ENCODE results near the gene SLC35D3. TPM values are rescaled to one million over a fixed set of nuclear protein-coding genes. Genes with fewer than 3 reads are reported as not detected.
A peak's percentile ranks its signal among the peaks of the same experiment; 100 is the strongest.

SLC35D3 gene
- total RNA-seq, 1 donor from 2014 or later = 0.58 TPM

- peak overlapping the region; percentile 42 for H2AFZ ChIP-seq (replicated peaks)
- H3K27me3 ChIP-seq = no peaks in the 10 kb centered on the region
- peaks cover 4% of the 10 kb centered on the region for H3K27me3 Mint-ChIP-seq (ENCODE audit: insufficient read depth, low read depth)
- peaks cover 10% of the 10 kb centered on the region for H3K4me1 ChIP-seq
- no peaks in the 10 kb centered on the region for H3K9me3 ChIP-seq (ENCODE audit: low read depth)
- no peaks in the 10 kb centered on the region for H4K20me1 ChIP-seq (ENCODE audit: low read depth)
- H3K4me3 Mint-ChIP-seq = no peak overlapping the region
- no peak overlapping the region for H3K27ac Mint-ChIP-seq
- no peaks in the 10 kb centered on the region for H3K36me3 Mint-ChIP-seq
- TF ChIP-seq, protein P1, sequence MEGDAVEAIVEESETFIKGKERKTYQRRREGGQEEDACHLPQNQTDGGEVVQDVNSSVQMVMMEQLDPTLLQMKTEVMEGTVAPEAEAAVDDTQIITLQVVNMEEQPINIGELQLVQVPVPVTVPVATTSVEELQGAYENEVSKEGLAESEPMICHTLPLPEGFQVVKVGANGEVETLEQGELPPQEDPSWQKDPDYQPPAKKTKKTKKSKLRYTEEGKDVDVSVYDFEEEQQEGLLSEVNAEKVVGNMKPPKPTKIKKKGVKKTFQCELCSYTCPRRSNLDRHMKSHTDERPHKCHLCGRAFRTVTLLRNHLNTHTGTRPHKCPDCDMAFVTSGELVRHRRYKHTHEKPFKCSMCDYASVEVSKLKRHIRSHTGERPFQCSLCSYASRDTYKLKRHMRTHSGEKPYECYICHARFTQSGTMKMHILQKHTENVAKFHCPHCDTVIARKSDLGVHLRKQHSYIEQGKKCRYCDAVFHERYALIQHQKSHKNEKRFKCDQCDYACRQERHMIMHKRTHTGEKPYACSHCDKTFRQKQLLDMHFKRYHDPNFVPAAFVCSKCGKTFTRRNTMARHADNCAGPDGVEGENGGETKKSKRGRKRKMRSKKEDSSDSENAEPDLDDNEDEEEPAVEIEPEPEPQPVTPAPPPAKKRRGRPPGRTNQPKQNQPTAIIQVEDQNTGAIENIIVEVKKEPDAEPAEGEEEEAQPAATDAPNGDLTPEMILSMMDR (IDR thresholded peaks at IDR 0.05) = no peak
- H3K4me3 ChIP-seq = no peak overlapping the region
- no peaks in the 10 kb centered on the region for H3K9me3 Mint-ChIP-seq
- H3K27ac ChIP-seq = no peak overlapping the region
- H3K4me2 ChIP-seq = no peak overlapping the region
- no peak for DNase-seq (ENCODE audit: low spot score)
- no peak overlapping the region for H3K9ac ChIP-seq
- H3K36me3 ChIP-seq = no peaks in the 10 kb centered on the region
- H3K4me1 Mint-ChIP-seq = peaks cover 27% of the 10 kb centered on the region
- H3F3A ChIP-seq (ENCODE audit: low read depth) = peaks cover 10% of the 10 kb centered on the region
- no peaks in the 10 kb centered on the region for H3K79me2 ChIP-seq (ENCODE audit: low read depth)
These were observed 33.0 kb downstream of the SLC35D3 start for GRCh38 chr6:136955123-136955522.

- DNase-seq (ENCODE audit: low spot score) = peak; percentile 64
- peak overlapping the region; percentile 23 for H2AFZ ChIP-seq (replicated peaks)
- peak overlapping the region; percentile 8 for H3K4me2 ChIP-seq
These were observed 34.8 kb downstream of the SLC35D3 start for GRCh38 chr6:136956590-136957544.

GRCh38 chr6:136958168-136958567 lies 36.1 kb downstream of the SLC35D3 start:
- Mint-ChIP-seq H3K27me3 (ENCODE audit: insufficient read depth, low read depth) (peaks cover 4% of the 10 kb centered on the region), H3K27ac (no peak overlapping the region), H3K4me1 (peaks cover 30% of the 10 kb centered on the region), H3K36me3 (no peaks in the 10 kb centered on the region), H3K4me3 (no peak overlapping the region), H3K9me3 (no peaks in the 10 kb centered on the region)
- H3K27ac ChIP-seq = no peak overlapping the region
- H4K20me1 ChIP-seq (ENCODE audit: low read depth) = no peaks in the 10 kb centered on the region
- H3K27me3 ChIP-seq = no peaks in the 10 kb centered on the region
- peaks cover 10% of the 10 kb centered on the region for H3F3A ChIP-seq (ENCODE audit: low read depth)
- H2AFZ ChIP-seq (replicated peaks) = no peak overlapping the region
- H3K4me3 ChIP-seq = no peak overlapping the region
- no peaks in the 10 kb centered on the region for H3K79me2 ChIP-seq (ENCODE audit: low read depth)
- H3K9me3 ChIP-seq (ENCODE audit: low read depth) = no peaks in the 10 kb centered on the region
- no peaks in the 10 kb centered on the region for H3K36me3 ChIP-seq
- no peak for TF ChIP-seq EZH2phosphoT487 (IDR thresholded peaks at IDR 0.05)
- no peak for TF ChIP-seq EZH2 (IDR thresholded peaks at IDR 0.05)
- TF ChIP-seq, protein P1 (IDR thresholded peaks at IDR 0.05) = no peak
- DNase-seq (ENCODE audit: low spot score) = no peak
- H3K4me1 ChIP-seq = peaks cover 10% of the 10 kb centered on the region
- H3K9ac ChIP-seq = no peak overlapping the region
- no peak overlapping the region for H3K4me2 ChIP-seq

More at GRCh38 chr6:136956590-136957544, 34.8 kb downstream of the SLC35D3 start:
- H3K4me3 Mint-ChIP-seq = no peak overlapping the region
- H3K27ac Mint-ChIP-seq = no peak overlapping the region
- no peaks in the 10 kb centered on the region for H3K9me3 Mint-ChIP-seq
- Histone ChIP-seq H3K27ac (no peak overlapping the region), H3K27me3 (no peaks in the 10 kb centered on the region), H3K9ac (no peak overlapping the region), H3K4me1 (peaks cover 10% of the 10 kb centered on the region), H4K20me1 (ENCODE audit: low read depth) (no peaks in the 10 kb centered on the region), H3F3A (ENCODE audit: low read depth) (peaks cover 10% of the 10 kb centered on the region), H3K79me2 (ENCODE audit: low read depth) (no peaks in the 10 kb centered on the region), H3K9me3 (ENCODE audit: low read depth) (no peaks in the 10 kb centered on the region), H3K36me3 (no peaks in the 10 kb centered on the region), H3K4me3 (no peak overlapping the region)
- H3K36me3 Mint-ChIP-seq = no peaks in the 10 kb centered on the region
- H3K4me1 Mint-ChIP-seq = peaks cover 28% of the 10 kb centered on the region
- H3K27me3 Mint-ChIP-seq (ENCODE audit: insufficient read depth, low read depth) = peaks cover 4% of the 10 kb centered on the region
- TF ChIP-seq EZH2 (IDR thresholded peaks at IDR 0.05) (no peak), EZH2phosphoT487 (IDR thresholded peaks at IDR 0.05) (no peak)
- TF ChIP-seq, protein P1 (IDR thresholded peaks at IDR 0.05) = peak; percentile 47
